ENCODE measurements around the gene ADAMTSL2. TPM values are rescaled to one million over a fixed set of nuclear protein-coding genes. Genes with fewer than 3 reads are reported as not detected.

The ADAMTSL2 gene
- total RNA-seq, 4 donors from 2014 or later = 0.64 to 2.4 (median 1.5) TPM

DNA sequence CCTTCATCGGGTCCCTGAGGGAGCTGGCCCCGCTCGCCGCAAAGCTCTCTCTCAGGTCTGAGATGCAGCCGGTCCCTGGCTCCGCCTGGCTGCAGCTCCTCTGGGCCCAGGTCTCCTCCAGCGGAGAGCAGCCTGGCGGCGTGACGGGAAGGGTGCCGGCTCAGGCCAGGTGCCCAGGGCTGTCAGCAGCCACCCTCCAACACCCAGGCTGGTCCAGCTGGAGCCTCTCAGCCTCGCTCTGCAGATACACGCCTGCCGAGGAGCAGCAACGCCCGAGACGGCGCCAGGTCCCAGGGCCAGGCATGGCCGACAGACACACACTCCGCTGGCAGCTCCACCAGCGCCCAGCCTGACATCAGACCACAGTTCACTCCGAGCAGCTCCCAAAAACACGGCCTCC is 49.1 kb downstream of the ADAMTSL2 start:
- peaks cover 26% of the 10 kb centered on the region for H3K27me3 ChIP-seq
- peaks cover 17 to 31% (median 20%) of the 10 kb centered on the region in 4 donors for H3K4me1 ChIP-seq
- no peak overlapping the region for H3K4me3 ChIP-seq
- intact Hi-C loops (cut with DNase I; ENCODE audit: low total_unique reads) = no loop called here
- H3K27ac ChIP-seq = no peak overlapping the region
- DNase-seq = no peak
- WGBS, 2 donors (ENCODE audit: low coverage in 1 of 2) = 77 to 79% methylated on average over 5 to 23 of the region's 23 CpGs
- no peaks in the 10 kb centered on the region for H3K36me3 ChIP-seq
- H3K9me3 ChIP-seq = no peaks in the 10 kb centered on the region
- in situ Hi-C loops (cut with MboI; ENCODE audit: low pct_ligation_motif_present in 1 of 4, low pct_unique_long_range_greater_than_20kb in 1 of 4, low sequenced_read_pairs in 3 of 4) = no loop called here
- TF ChIP-seq POLR2AphosphoS5 (IDR thresholded peaks at IDR 0.05) = no peak
- TF ChIP-seq EP300 (IDR thresholded peaks at IDR 0.05; ENCODE audit: low read depth) = no peak
- TF ChIP-seq CTCF (IDR thresholded peaks at IDR 0.05) = no peak
- no peak for TF ChIP-seq POLR2A (IDR thresholded peaks at IDR 0.05)

GRCh38 chr9:133584167-133584558 is 49.7 kb downstream of the ADAMTSL2 start:
- Histone ChIP-seq H3K36me3 (no peaks in the 10 kb centered on the region), H3K27me3 (peaks cover 22% of the 10 kb centered on the region), H3K9me3 (no peaks in the 10 kb centered on the region), H3K27ac (peak overlapping the region in 1 of 4 donors; percentile 13), H3K4me1 (peaks cover 17 to 31% (median 20%) of the 10 kb centered on the region in 4 donors), H3K4me3 (no peak overlapping the region)
- intact Hi-C loops (cut with DNase I; ENCODE audit: low total_unique reads) (no loop called here), in situ Hi-C loops (cut with MboI; ENCODE audit: low pct_ligation_motif_present in 1 of 4, low pct_unique_long_range_greater_than_20kb in 1 of 4, low sequenced_read_pairs in 3 of 4) (no loop called here)
- TF ChIP-seq POLR2AphosphoS5 (IDR thresholded peaks at IDR 0.05) = no peak
- no peak for TF ChIP-seq CTCF (IDR thresholded peaks at IDR 0.05)
- no peak for TF ChIP-seq EP300 (IDR thresholded peaks at IDR 0.05; ENCODE audit: low read depth)
- no peak for TF ChIP-seq POLR2A (IDR thresholded peaks at IDR 0.05)
- DNase-seq = no peak
- WGBS, 2 donors (ENCODE audit: low coverage in 1 of 2) = 16% methylated on average over 5 of the region's 5 CpGs; no CpG with 5 or more reads in 1 of the 2 donors

DNA sequence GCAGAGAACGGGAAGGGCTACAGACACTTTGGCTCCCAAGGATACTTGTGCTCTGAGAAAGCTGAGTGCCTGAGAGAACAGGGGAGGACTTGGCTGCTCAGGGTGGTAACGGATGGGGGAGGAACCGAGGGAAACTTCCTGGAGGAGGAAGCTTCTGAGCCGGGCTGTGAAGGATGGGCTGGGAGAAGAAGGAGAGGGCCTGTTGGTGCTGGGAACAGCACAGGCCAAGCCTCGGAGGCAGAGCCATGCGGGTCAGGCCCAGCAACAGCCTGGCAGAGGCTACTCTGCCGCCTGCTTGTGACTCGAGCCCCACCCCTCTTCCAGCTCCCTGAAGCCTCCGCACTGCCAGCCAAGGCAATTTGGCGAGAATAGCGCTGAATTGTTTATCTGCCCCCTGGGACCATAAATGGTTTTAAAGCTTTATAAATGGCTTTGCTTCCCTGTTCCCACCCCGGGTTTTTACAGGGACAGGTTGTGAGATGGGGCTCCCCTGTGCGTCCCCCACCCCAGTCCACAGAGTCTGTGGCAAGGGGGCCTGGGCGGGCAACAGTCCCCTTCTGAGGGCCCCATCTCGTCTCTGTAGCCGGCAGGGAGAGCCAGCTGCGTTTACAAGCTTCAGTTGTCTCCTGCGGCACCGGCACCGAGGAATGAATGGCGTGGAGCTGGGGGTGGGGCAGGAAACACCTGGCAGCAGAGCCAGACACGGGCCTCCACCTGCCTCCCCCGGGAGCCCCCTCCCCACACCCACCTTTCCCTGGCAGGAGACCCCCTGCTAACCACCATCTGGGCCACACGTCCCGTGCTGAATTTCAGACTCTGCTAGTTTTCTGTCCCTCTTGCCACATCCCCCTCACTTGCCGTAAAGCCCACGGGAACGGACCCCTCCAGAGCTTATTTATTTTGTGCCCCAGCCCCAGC is 50.3 kb downstream of the ADAMTSL2 start:
- Histone ChIP-seq H3K36me3 (no peaks in the 10 kb centered on the region), H3K27ac (peak overlapping the region in 2 of 4 donors; percentile 13 to 17), H3K4me1 (peaks cover 17 to 31% (median 20%) of the 10 kb centered on the region in 4 donors), H3K27me3 (peaks cover 22% of the 10 kb centered on the region), H3K9me3 (no peaks in the 10 kb centered on the region), H3K4me3 (no peak overlapping the region)
- in situ Hi-C loops (cut with MboI; ENCODE audit: low pct_ligation_motif_present in 1 of 4, low pct_unique_long_range_greater_than_20kb in 1 of 4, low sequenced_read_pairs in 3 of 4) (no loop called here), intact Hi-C loops (cut with DNase I; ENCODE audit: low total_unique reads) (no loop called here)
- 0 to 8% methylated on average over 2 to 28 of the region's 28 CpGs for WGBS, 2 donors (ENCODE audit: low coverage in 1 of 2)
- peak; percentile 43 for DNase-seq
- TF ChIP-seq EP300 (IDR thresholded peaks at IDR 0.05; ENCODE audit: low read depth) (no peak), POLR2AphosphoS5 (IDR thresholded peaks at IDR 0.05) (no peak), POLR2A (IDR thresholded peaks at IDR 0.05) (no peak), CTCF (IDR thresholded peaks at IDR 0.05) (no peak)

- peaks cover 24% of the 10 kb centered on the region for H3K27me3 ChIP-seq
- DNase-seq = no peak
- no peaks in the 10 kb centered on the region for H3K9me3 ChIP-seq
- intact Hi-C loops (cut with DNase I; ENCODE audit: low total_unique reads) = no loop called here
- H3K27ac ChIP-seq = peak overlapping the region in 2 of 4 donors; percentile 17 to 25
- H3K4me3 ChIP-seq = no peak overlapping the region
- TF ChIP-seq EP300 (IDR thresholded peaks at IDR 0.05; ENCODE audit: low read depth) (no peak), POLR2AphosphoS5 (IDR thresholded peaks at IDR 0.05) (no peak), POLR2A (IDR thresholded peaks at IDR 0.05) (no peak), CTCF (IDR thresholded peaks at IDR 0.05) (no peak)
- in situ Hi-C loops (cut with MboI; ENCODE audit: low pct_ligation_motif_present in 1 of 4, low pct_unique_long_range_greater_than_20kb in 1 of 4, low sequenced_read_pairs in 3 of 4) = no loop called here
- WGBS, 2 donors (ENCODE audit: low coverage in 1 of 2) = 8% methylated on average over 33 of the region's 43 CpGs; no CpG with 5 or more reads in 1 of the 2 donors
- H3K36me3 ChIP-seq = no peaks in the 10 kb centered on the region
- peaks cover 17 to 31% (median 20%) of the 10 kb centered on the region in 4 donors for H3K4me1 ChIP-seq
Measured at GRCh38 chr9:133585481-133586351, 51.2 kb downstream of the ADAMTSL2 start.
